ENCODE data around the gene POLN. TPM values are rescaled to one million over a fixed set of nuclear protein-coding genes. Genes with fewer than 3 reads are reported as not detected.

The POLN gene
- total RNA-seq, 1 experiment from 2014 or later, result 0.85 TPM

- in situ Hi-C loops (cut with HindIII; ENCODE audit: low pct_unique_long_range_greater_than_20kb, low sequenced_read_pairs), result no loop called here
- DNase-seq (ENCODE audit: low read depth, low spot score), result no peak
Measured at GRCh38 chr4:2257361-2258081, 15.6 kb upstream of the POLN start.

- DNase-seq (ENCODE audit: low read depth, low spot score), result no peak
- in situ Hi-C loops (cut with HindIII; ENCODE audit: low pct_unique_long_range_greater_than_20kb, low sequenced_read_pairs), result no loop called here
Measured at GRCh38 chr4:2256781-2257191, 14.9 kb upstream of the POLN start.

- no peak for DNase-seq (ENCODE audit: low read depth, low spot score)
- in situ Hi-C loops (cut with HindIII; ENCODE audit: low pct_unique_long_range_greater_than_20kb, low sequenced_read_pairs), result no loop called here
Measured at GRCh38 chr4:2256156-2256731, 14.3 kb upstream of the POLN start.

GRCh38 chr4:2255501-2256155, 13.7 kb upstream of the POLN start:
- in situ Hi-C loops (cut with HindIII; ENCODE audit: low pct_unique_long_range_greater_than_20kb, low sequenced_read_pairs), result no loop called here
- no peak for DNase-seq (ENCODE audit: low read depth, low spot score)

- in situ Hi-C loops (cut with HindIII; ENCODE audit: low pct_unique_long_range_greater_than_20kb, low sequenced_read_pairs), result no loop called here
- DNase-seq (ENCODE audit: low read depth, low spot score), result no peak
Measured at GRCh38 chr4:2254665-2255500, 13.0 kb upstream of the POLN start.

- no peak for DNase-seq (ENCODE audit: low read depth, low spot score)
- in situ Hi-C loops (cut with HindIII; ENCODE audit: low pct_unique_long_range_greater_than_20kb, low sequenced_read_pairs), result no loop called here
Measured at GRCh38 chr4:2253160-2254084, 11.5 kb upstream of the POLN start.

GRCh38 chr4:2252530-2253091, 10.7 kb upstream of the POLN start:
- in situ Hi-C loops (cut with HindIII; ENCODE audit: low pct_unique_long_range_greater_than_20kb, low sequenced_read_pairs), result no loop called here
- no peak for DNase-seq (ENCODE audit: low read depth, low spot score)

- in situ Hi-C loops (cut with HindIII; ENCODE audit: low pct_unique_long_range_greater_than_20kb, low sequenced_read_pairs), result no loop called here
- DNase-seq (ENCODE audit: low read depth, low spot score), result no peak
Measured at GRCh38 chr4:2251795-2252529, 10.0 kb upstream of the POLN start.

- no peak for DNase-seq (ENCODE audit: low read depth, low spot score)
Measured at GRCh38 chr4:2251073-2251794, 9.3 kb upstream of the POLN start.

GRCh38 chr4:2250357-2251072, 8.6 kb upstream of the POLN start:
- in situ Hi-C loops (cut with HindIII; ENCODE audit: low pct_unique_long_range_greater_than_20kb, low sequenced_read_pairs), result no loop called here
- no peak for DNase-seq (ENCODE audit: low read depth, low spot score)

More at GRCh38 chr4:2251073-2251794, 9.3 kb upstream of the POLN start:
- in situ Hi-C loops (cut with HindIII; ENCODE audit: low pct_unique_long_range_greater_than_20kb, low sequenced_read_pairs), result no loop called here

GRCh38 chr4:2249526-2250356, 7.8 kb upstream of the POLN start:
- no peak for DNase-seq (ENCODE audit: low read depth, low spot score)
- in situ Hi-C loops (cut with HindIII; ENCODE audit: low pct_unique_long_range_greater_than_20kb, low sequenced_read_pairs), result no loop called here

GRCh38 chr4:2248821-2249261, 6.9 kb upstream of the POLN start:
- in situ Hi-C loops (cut with HindIII; ENCODE audit: low pct_unique_long_range_greater_than_20kb, low sequenced_read_pairs), result no loop called here
- no peak for DNase-seq (ENCODE audit: low read depth, low spot score)

- DNase-seq (ENCODE audit: low read depth, low spot score), result no peak
- in situ Hi-C loops (cut with HindIII; ENCODE audit: low pct_unique_long_range_greater_than_20kb, low sequenced_read_pairs), result no loop called here
Measured at GRCh38 chr4:2248044-2248780, 6.3 kb upstream of the POLN start.
